Gastrocnemius medialis (tissue), 4 donors: ENCODE results near the gene GPS2. TPM values are rescaled to one million over a fixed set of nuclear protein-coding genes. Genes with fewer than 3 reads are reported as not detected.

ENCODE experiments used
- ATAC-seq, 2 donors: fragments of 150-250 bp; one replicate each; pipeline ENCODE4 v1.9.1; 2016
- DNase-seq, 2 donors: peaks; one replicate each; pipeline ENCODE4 v3.0.0-alpha.2; 2019
- H3K27ac ChIP-seq, 4 donors: fragments of 200-600 bp; sonication (generic); 1 replicate in 1 of 4; 2 replicates in 3 of 4; pipeline ENCODE4 v1.5.1; 2016 to 2018; ENCODE audit warnings: mild to moderate bottlenecking in 2 of 4, moderate library complexity in 1 of 4
- H3K27me3 ChIP-seq, 3 donors: fragments of 200-600 bp; sonication (generic) in 2 of 3; 1 replicate in 1 of 3; 2 replicates in 2 of 3; pipeline versions ENCODE4 v1.5.1 to v1.6.0; 2016 to 2019; ENCODE audit warnings: mild to moderate bottlenecking in 1 of 3, moderate library complexity in 1 of 3
- H3K36me3 ChIP-seq, 2 donors: fragments of 200-600 bp; sonication (generic) in 1 of 2; one replicate each; pipeline ENCODE4 v1.5.1; 2017 to 2018
- H3K4me1 ChIP-seq, 2 donors: fragments of 200-600 bp; sonication (generic) in 1 of 2; one replicate each; pipeline ENCODE4 v1.5.1; 2016 to 2017; ENCODE audit warnings: mild to moderate bottlenecking in 2 of 2
- H3K4me3 ChIP-seq, 4 donors: fragments of 200-600 bp; sonication (generic) in 3 of 4; 1 replicate in 1 of 4; 2 replicates in 3 of 4; pipeline ENCODE4 v1.5.1; 2016 to 2019; ENCODE audit warnings: mild to moderate bottlenecking in 2 of 4
- H3K9me3 ChIP-seq, 3 donors: fragments of 200-600 bp; sonication (generic) in 2 of 3; 1 replicate in 1 of 3; 2 replicates in 2 of 3; pipeline ENCODE4 v1.5.1; 2016 to 2019
- CTCF ChIP-seq, 5 experiments: fragments of 450-650 bp in 3 of 5; fragments of 200-600 bp in 2 of 5; sonication (generic) in 2 of 5; IDR thresholded peaks in 4 of 5; conservative IDR thresholded peaks in 1 of 5; 1 replicate in 4 of 5; 2 replicates in 1 of 5; pipeline ENCODE4 v1.5.1; 2016 to 2019; ENCODE audit warnings: antibody characterized with exemption in 5 of 5, mild to moderate bottlenecking in 3 of 5, moderate library complexity in 3 of 5
- POLR2A ChIP-seq, 2 donors: fragments of 450-650 bp; IDR thresholded peaks; one replicate each; pipeline ENCODE4 v1.6.1; 2017; ENCODE audit warnings: antibody characterized with exemption in 2 of 2, mild to moderate bottlenecking in 2 of 2, moderate library complexity in 2 of 2
- in situ Hi-C, 4 donors: fragments of 200-750 bp; cut with MboI; loops; one replicate each; pipeline versions ENCODE4 v1.15.0 to v1.8.0; 2017; ENCODE audit warnings: low sequenced_read_pairs in 4 of 4
- intact Hi-C: fragments of 100-400 bp; cut with DNase I; formaldehyde crosslinking; loops from one replicate; pipeline ENCODE4 v1.15.1; 2023; ENCODE audit warnings: low total_unique reads
- total RNA-seq, 4 donors: library from RNA; depleted of rRNA; stranded (reverse); fragments of >200 nt; gene quantifications; one replicate each; pipeline versions ENCODE4 v1.1.0 to v1.2.3, GENCODE V29; 2016

GPS2 gene
- total RNA-seq, 4 donors from 2014 or later = 135 to 240 (median 169) TPM

DNA sequence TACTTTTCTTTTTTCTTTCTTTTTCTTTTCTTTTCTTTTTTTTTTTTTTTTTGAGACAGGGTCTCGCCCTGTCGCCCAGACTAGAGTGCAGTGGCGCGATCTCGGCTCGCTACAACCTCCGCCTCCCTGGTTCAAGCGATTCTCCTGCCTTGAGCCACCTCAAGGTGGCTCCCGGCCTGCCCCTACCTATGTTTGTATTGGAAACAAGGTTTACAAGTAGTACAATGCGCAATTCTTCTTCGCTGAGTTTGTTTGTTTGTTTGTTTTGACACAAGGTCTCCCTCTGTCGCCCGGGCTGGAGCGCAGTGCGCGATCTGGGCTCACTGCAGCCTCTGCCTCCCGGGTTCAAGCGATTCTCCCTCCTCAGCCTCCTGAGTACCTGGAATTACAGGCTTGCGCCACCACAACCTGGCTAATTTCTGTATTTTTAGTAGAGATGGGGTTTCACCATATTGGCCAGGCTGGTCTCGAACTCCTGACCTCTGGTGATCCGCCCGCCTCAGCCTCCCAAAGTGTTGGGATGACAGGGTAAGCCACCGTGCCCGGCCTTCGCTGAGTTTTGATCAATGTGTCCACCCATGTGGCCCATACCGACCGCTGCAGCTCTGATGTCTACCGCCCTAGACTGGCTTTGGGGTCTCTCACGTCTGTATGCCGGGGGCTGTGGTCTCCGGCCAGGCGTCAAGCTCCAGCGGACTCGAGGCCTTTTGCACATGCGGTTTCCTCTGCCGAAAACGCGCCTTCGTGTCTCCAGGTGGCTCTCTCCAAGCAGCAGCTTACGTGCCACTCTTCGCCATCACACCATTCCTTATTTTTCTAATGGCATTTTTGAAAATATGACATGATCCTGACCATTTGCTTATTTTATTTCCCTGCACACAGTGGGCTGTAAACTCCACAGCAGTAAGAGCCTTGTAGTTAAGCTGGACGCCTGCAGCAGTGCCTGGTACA is 19.7 kb downstream of the GPS2 start:
- H3K9me3 ChIP-seq = no peaks in the 10 kb centered on the region
- in situ Hi-C loops (no loop called here), intact Hi-C loops (loop anchor here (1.0 kb wide), 2 partner anchors 15 to 76 kb away; partner anchors contain the start of genes ACADVL and DLG4)
- DNase-seq (peak in 1 of 2 donors; percentile 50), ATAC-seq (no peak)
- peak overlapping the region; percentile 39 to 52 (median 46) for H3K4me3 ChIP-seq
- TF ChIP-seq POLR2A (IDR thresholded peaks at IDR 0.05) (no peak), CTCF (IDR thresholded peaks at IDR 0.05 in 4 of 5, conservative IDR thresholded peaks at IDR 0.05 in 1 of 5) (peak in 1 of 5 experiments; percentile 5)
- H3K36me3 ChIP-seq = no peaks in the 10 kb centered on the region
- H3K27ac ChIP-seq = peak overlapping the region; percentile 95 to 100 (median 98)
- peaks cover 47 to 53% of the 10 kb centered on the region in 2 donors for H3K4me1 ChIP-seq
- no peaks in the 10 kb centered on the region for H3K27me3 ChIP-seq

- in situ Hi-C loops (no loop called here), intact Hi-C loops (no loop called here)
- H3K4me1 ChIP-seq = peaks cover 47 to 57% of the 10 kb centered on the region in 2 donors
- no peaks in the 10 kb centered on the region for H3K27me3 ChIP-seq
- ATAC-seq (peak; percentile 29 to 31), DNase-seq (peak; percentile 77 to 92)
- H3K36me3 ChIP-seq = no peaks in the 10 kb centered on the region
- TF ChIP-seq POLR2A (IDR thresholded peaks at IDR 0.05) = peak in 1 of 2 donors; percentile 6
- TF ChIP-seq CTCF (IDR thresholded peaks at IDR 0.05 in 4 of 5, conservative IDR thresholded peaks at IDR 0.05 in 1 of 5) = no peak
- H3K4me3 ChIP-seq = peak within 1 kb of the TSS; percentile 39 to 52 (median 48)
- peak within 1 kb of the TSS; percentile 95 to 100 (median 98) for H3K27ac ChIP-seq
- H3K9me3 ChIP-seq = no peaks in the 10 kb centered on the region
Observed at GRCh38 chr17:7294614-7295153, 20.5 kb downstream of the GPS2 start, which contains the start of gene YBX2. TSS of gene YBX2 (minus strand) at chr17:7294639. CDS start at chr17:7294500, 139 bp downstream.

DNA sequence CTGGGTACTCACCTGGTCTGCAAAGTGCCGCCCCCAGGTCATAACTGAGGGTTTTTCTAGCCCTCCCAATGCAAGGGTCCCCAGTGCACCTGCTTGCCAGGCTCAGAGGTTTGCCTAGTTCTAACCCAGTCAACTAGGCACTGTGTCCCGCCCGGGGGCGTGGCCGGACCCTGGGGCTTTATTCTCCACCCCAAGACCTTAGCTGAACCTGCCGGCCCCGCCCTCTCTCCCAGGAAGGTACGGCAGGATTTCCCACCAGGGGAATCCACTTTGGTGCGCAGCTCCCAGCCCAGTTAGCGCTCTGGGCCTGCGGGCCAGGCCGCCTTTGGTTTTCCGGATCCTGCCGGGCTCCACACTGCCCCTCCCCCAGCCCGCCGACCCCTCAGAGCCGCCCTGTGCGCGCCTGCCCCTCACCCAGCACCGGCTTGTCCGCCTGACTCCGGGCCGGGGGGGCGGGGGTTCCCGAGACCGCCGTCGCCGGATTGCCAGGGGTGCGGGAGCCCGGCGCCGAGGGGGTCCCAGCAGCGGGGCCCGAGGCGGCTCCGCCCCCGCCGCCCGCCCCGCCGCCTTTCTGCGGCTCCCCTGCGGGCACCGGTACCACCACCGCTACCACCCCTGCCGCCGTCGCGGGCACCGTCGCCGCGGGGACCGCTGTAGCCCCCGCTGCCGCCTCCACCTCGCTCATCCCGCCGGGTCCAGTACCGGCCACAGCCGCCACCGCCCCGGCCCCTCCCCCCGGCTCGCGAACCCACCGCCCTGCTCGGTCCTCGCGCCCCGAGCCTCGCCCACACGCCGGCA is 21.1 kb downstream of the GPS2 start:
- peak overlapping the region in 3 of 4 donors; percentile 39 to 52 (median 47) for H3K4me3 ChIP-seq
- in situ Hi-C loops (no loop called here), intact Hi-C loops (no loop called here)
- peak; percentile 31 to 60 for DNase-seq
- no peaks in the 10 kb centered on the region for H3K27me3 ChIP-seq
- no peaks in the 10 kb centered on the region for H3K36me3 ChIP-seq
- H3K9me3 ChIP-seq = no peaks in the 10 kb centered on the region
- peaks cover 47 to 57% of the 10 kb centered on the region in 2 donors for H3K4me1 ChIP-seq
- ATAC-seq = peak; percentile 2 to 3
- H3K27ac ChIP-seq = peak overlapping the region; percentile 95 to 100 (median 98)
- TF ChIP-seq CTCF (IDR thresholded peaks at IDR 0.05 in 4 of 5, conservative IDR thresholded peaks at IDR 0.05 in 1 of 5) (peak in 1 of 5 experiments; percentile 19), POLR2A (IDR thresholded peaks at IDR 0.05) (peak; percentile 46 to 52)

- Histone ChIP-seq H3K36me3 (no peaks in the 10 kb centered on the region), H3K4me3 (no peak overlapping the region), H3K9me3 (no peaks in the 10 kb centered on the region), H3K27ac (peak overlapping the region; percentile 95 to 100 (median 98)), H3K4me1 (peaks cover 47 to 57% of the 10 kb centered on the region in 2 donors), H3K27me3 (no peaks in the 10 kb centered on the region)
- intact Hi-C loops = no loop called here
- in situ Hi-C loops = no loop called here
- ATAC-seq (peak in 1 of 2 donors; percentile 0), DNase-seq (peak; percentile 31 to 64)
- TF ChIP-seq CTCF (IDR thresholded peaks at IDR 0.05 in 4 of 5, conservative IDR thresholded peaks at IDR 0.05 in 1 of 5) = no peak
- TF ChIP-seq POLR2A (IDR thresholded peaks at IDR 0.05) = no peak
Observed at GRCh38 chr17:7293159-7293558, 22.0 kb downstream of the GPS2 start.
